H1 (cell line): Measurements from ENCODE around the gene PDGFD. TPM values are rescaled to one million over a fixed set of nuclear protein-coding genes. Genes with fewer than 3 reads are reported as not detected.

Source experiments
- CTCF ChIA-PET: fragments of 300-600 bp; sonication (Branson Sonifier 250); formaldehyde crosslinking; loops from one replicate; lab custom pipeline; 2021; ENCODE audit not compliant: partially characterized antibody; lab: Charles Lee
- POLR2A ChIA-PET: fragments of 300-600 bp; sonication (Branson Sonifier 250); formaldehyde crosslinking; loops from one replicate; lab custom pipeline; 2021; ENCODE audit warnings: inconsistent platforms; ENCODE audit not compliant: partially characterized antibody; lab: Charles Lee
- DNase-seq, 2 experiments: peaks; one replicate each; pipeline versions ENCODE4 v3.0.0 to v3.0.0-alpha.2; 2010 to 2022; ENCODE audit warnings: low spot score in 2 of 2, low read depth in 1 of 2, mixed read lengths in 1 of 2
- FAIRE-seq: peaks from 2 replicates; lab custom pipeline; 2011; peaks lifted over from hg19 to GRCh38; lab: Jason Lieb, UNC
- H2AFZ ChIP-seq: 2 replicates; pipeline ENCODE4 v1.8.1; 2012; ENCODE audit warnings: low read length, inconsistent platforms
- H2AK5ac ChIP-seq: 2 replicates; pipeline ENCODE4 v1.6.1; 2013; ENCODE audit warnings: low read depth, low read length
- H2BK120ac ChIP-seq: replicated peaks from 2 replicates; pipeline ENCODE3; 2013; ENCODE audit warnings: low read depth, low read length, inconsistent platforms
- H2BK12ac ChIP-seq: 2 replicates; pipeline ENCODE4 v1.6.1; 2013; ENCODE audit warnings: low read depth, low read length
- H2BK15ac ChIP-seq: 2 replicates; pipeline ENCODE4 v1.6.1; 2013; ENCODE audit warnings: low read length
- H2BK20ac ChIP-seq: 2 replicates; pipeline ENCODE4 v1.6.1; 2013; ENCODE audit warnings: low read length
- H2BK5ac ChIP-seq: 2 replicates; pipeline ENCODE4 v1.6.1; 2013; ENCODE audit warnings: low read depth, low read length
- H3K14ac ChIP-seq: 2 replicates; pipeline ENCODE4 v1.6.1; 2013; ENCODE audit warnings: inconsistent platforms; ENCODE audit not compliant: insufficient read length
- H3K18ac ChIP-seq: 2 replicates; pipeline ENCODE4 v1.6.1; 2013; ENCODE audit warnings: low read length; ENCODE audit errors: extremely low read depth
- H3K23ac ChIP-seq: 2 replicates; pipeline ENCODE4 v1.6.1; 2013; ENCODE audit warnings: inconsistent platforms; ENCODE audit not compliant: insufficient read length
- H3K23me2 ChIP-seq: 2 replicates; pipeline ENCODE4 v1.6.1; 2013; ENCODE audit warnings: low read depth, low read length
- H3K27ac ChIP-seq: 2 replicates; pipeline ENCODE4 v1.6.1; 2011; ENCODE audit warnings: low read depth, low read length, inconsistent platforms
- H3K27me3 ChIP-seq, 4 experiments: replicated peaks in 1 of 4; 1 replicate in 1 of 4; 2 replicates in 3 of 4; pipeline versions ENCODE4 v1.6.1 to v1.8.1; 2011 to 2013; ENCODE audit warnings: low read length in 3 of 4, mild to moderate bottlenecking in 3 of 4, inconsistent platforms in 2 of 4, mixed read lengths in 2 of 4, moderate library complexity in 1 of 4; ENCODE audit not compliant: control insufficient read depth in 3 of 4, insufficient read depth in 3 of 4; ENCODE audit errors: extremely low read depth in 1 of 4
- H3K36me3 ChIP-seq, 4 experiments: 2 replicates each; pipeline versions ENCODE4 v1.6.1 to v1.8.1; 2011 to 2013; ENCODE audit warnings: mild to moderate bottlenecking in 4 of 4, low read length in 3 of 4, moderate library complexity in 2 of 4, control low read depth in 1 of 4, inconsistent platforms in 1 of 4; ENCODE audit not compliant: insufficient read depth in 4 of 4, control insufficient read depth in 2 of 4
- H3K4ac ChIP-seq: replicated peaks from 2 replicates; pipeline ENCODE3; 2013; ENCODE audit warnings: low read length, low read depth, mixed read lengths, inconsistent platforms; ENCODE audit not compliant: insufficient read length
- H3K4me1 ChIP-seq, 4 experiments: replicated peaks in 1 of 4; 1 replicate in 1 of 4; 2 replicates in 3 of 4; pipeline versions ENCODE4 v1.6.1 to v1.8.1; 2011 to 2013; ENCODE audit warnings: low read length in 3 of 4, inconsistent platforms in 2 of 4, mixed read lengths in 1 of 4; ENCODE audit not compliant: insufficient read depth in 4 of 4, control insufficient read depth in 3 of 4
- H3K4me2 ChIP-seq, 2 experiments: 2 replicates each; pipeline versions ENCODE4 v1.6.1 to v1.8.1; 2011 to 2013; ENCODE audit warnings: low read depth in 2 of 2, low read length in 2 of 2, control low read depth in 1 of 2, inconsistent platforms in 1 of 2, mild to moderate bottlenecking in 1 of 2; ENCODE audit not compliant: insufficient read depth in 1 of 2
- H3K4me3 ChIP-seq, 4 experiments: fragments of 200-600, 300-600 bp in 1 of 4; sonication (generic), shearing (Covaris generic), sonication (Bioruptor Twin) in 1 of 4; 2 replicates each; pipeline versions ENCODE4 v1.5.1 to v1.8.1; 2011 to 2016; ENCODE audit warnings: low read length in 4 of 4, low read depth in 3 of 4, control low read depth in 2 of 4, inconsistent platforms in 2 of 4, mild to moderate bottlenecking in 2 of 4, mixed read lengths in 1 of 4, moderate library complexity in 1 of 4; ENCODE audit not compliant: insufficient read depth in 2 of 4; ENCODE audit errors: extremely low read depth in 1 of 4
- H3K56ac ChIP-seq: replicated peaks from 2 replicates; pipeline ENCODE3; 2013; ENCODE audit warnings: low read depth, mild to moderate bottlenecking, mixed read lengths, low read length, inconsistent platforms; ENCODE audit not compliant: insufficient read length
- H3K79me1 ChIP-seq: 2 replicates; pipeline ENCODE4 v1.6.1; 2013; ENCODE audit warnings: low read depth, low read length, control low read depth
- H3K79me2 ChIP-seq, 2 experiments: 2 replicates each; pipeline versions ENCODE4 v1.6.1 to v1.8.1; 2012 to 2013; ENCODE audit warnings: low read length in 2 of 2, mild to moderate bottlenecking in 2 of 2, inconsistent platforms in 1 of 2; ENCODE audit not compliant: insufficient read depth in 2 of 2, control insufficient read depth in 1 of 2
- H3K9ac ChIP-seq, 4 experiments: replicated peaks in 1 of 4; 1 replicate in 1 of 4; 2 replicates in 3 of 4; pipeline versions ENCODE4 v1.6.1 to v1.8.1; 2011 to 2013; ENCODE audit warnings: low read depth in 3 of 4, low read length in 3 of 4, control low read depth in 2 of 4, mild to moderate bottlenecking in 2 of 4, moderate library complexity in 2 of 4, inconsistent platforms in 1 of 4; ENCODE audit errors: extremely low read depth in 1 of 4
- H3K9me3 ChIP-seq, 2 experiments: 2 replicates each; pipeline versions ENCODE4 v1.6.1 to v1.8.1; 2012 to 2013; ENCODE audit warnings: mild to moderate bottlenecking in 2 of 2, moderate library complexity in 2 of 2, control low read depth in 1 of 2, inconsistent platforms in 1 of 2, low read depth in 1 of 2, low read length in 1 of 2, mixed read lengths in 1 of 2; ENCODE audit not compliant: insufficient read depth in 2 of 2
- H4K20me1 ChIP-seq, 2 experiments: replicated peaks in 1 of 2; 2 replicates each; pipeline versions ENCODE3 to v1.8.1; 2011 to 2013; ENCODE audit warnings: inconsistent platforms in 2 of 2, low read length in 2 of 2, mild to moderate bottlenecking in 1 of 2; ENCODE audit not compliant: insufficient read depth in 2 of 2, control insufficient read depth in 1 of 2
- H4K5ac ChIP-seq: 2 replicates; pipeline ENCODE4 v1.6.1; 2013; ENCODE audit warnings: low read length, low read depth, mixed read lengths, inconsistent platforms; ENCODE audit not compliant: insufficient read length
- H4K8ac ChIP-seq: 2 replicates; pipeline ENCODE4 v1.8.0; 2013; ENCODE audit warnings: mild to moderate bottlenecking, moderate library complexity, low read length, inconsistent platforms; ENCODE audit not compliant: insufficient read depth; ENCODE audit errors: extremely low read depth
- H4K91ac ChIP-seq: replicated peaks from 2 replicates; pipeline ENCODE3; 2013; ENCODE audit warnings: low read length, mixed read lengths, inconsistent platforms; ENCODE audit not compliant: insufficient read length
- ATF2 ChIP-seq: IDR thresholded peaks from 2 replicates; pipeline ENCODE4 v1.6.1; 2012; ENCODE audit warnings: low read length, inconsistent platforms
- BRCA1 ChIP-seq: IDR thresholded peaks from 2 replicates; pipeline ENCODE4 v1.6.1; 2012; ENCODE audit warnings: low read depth, low read length, improper control_type of control experiment
- CBX8 ChIP-seq: fragments of 300-800, 300-1000 bp; sonication (generic); IDR thresholded peaks from 2 replicates; pipeline ENCODE4 v1.7.1; 2016; ENCODE audit warnings: low read depth, low read length, borderline replicate concordance
- CTCF ChIP-seq, 3 experiments: IDR thresholded peaks; 1 replicate in 2 of 3; 2 replicates in 1 of 3; pipeline versions ENCODE4 v1.5.1 to v1.6.1; 2011; ENCODE audit warnings: low read length in 3 of 3, mild to moderate bottlenecking in 3 of 3, inconsistent platforms in 2 of 3, low read depth in 1 of 3, moderate library complexity in 1 of 3; ENCODE audit not compliant: insufficient read depth in 1 of 3; ENCODE audit errors: control extremely low read depth in 1 of 3
- JUND ChIP-seq: IDR thresholded peaks from 2 replicates; pipeline ENCODE4 v1.6.1; 2011; ENCODE audit warnings: mild to moderate bottlenecking, improper control_type of control experiment, low read length
- RAD21 ChIP-seq, 2 experiments: IDR thresholded peaks in 1 of 2; conservative IDR thresholded peaks in 1 of 2; 2 replicates each; pipeline ENCODE4 v1.6.1; 2011; ENCODE audit warnings: low read depth in 2 of 2, low read length in 2 of 2, improper control_type of control experiment in 1 of 2, inconsistent platforms in 1 of 2, mild to moderate bottlenecking in 1 of 2, moderate library complexity in 1 of 2
- RXRA ChIP-seq: IDR thresholded peaks from 2 replicates; pipeline ENCODE4 v1.6.1; 2011; ENCODE audit warnings: low read depth, mild to moderate bottlenecking, low read length, moderate library complexity; ENCODE audit not compliant: insufficient read depth
- SRF ChIP-seq: IDR thresholded peaks from 2 replicates; pipeline ENCODE4 v1.6.1; 2011; ENCODE audit warnings: mild to moderate bottlenecking, low read depth, low read length, moderate library complexity
- USF2 ChIP-seq: IDR thresholded peaks from 2 replicates; pipeline ENCODE4 v1.6.1; 2011; ENCODE audit warnings: low read length, improper control_type of control experiment
- WGBS, 2 experiments: shearing (Covaris generic) in 1 of 2; methylation state at CpG; one replicate each; pipeline versions ENCODE4 v1.1.6 to v1.1.7; 2013 to 2015; ENCODE audit warnings: low lambda C conversion rate in 2 of 2, mixed read lengths in 2 of 2, inconsistent platforms in 1 of 2, low coverage in 1 of 2, missing lambda C conversion rate in 1 of 2; ENCODE audit not compliant: insufficient replicate concordance in 2 of 2, insufficient coverage in 1 of 2, insufficient read length in 1 of 2; ENCODE audit errors: extremely low coverage in 1 of 2, missing lambda C conversion rate in 1 of 2; 5-methylcytosine and 5-hydroxymethylcytosine counted together
- polyA plus RNA-seq, 7 experiments: library from polyadenylated mRNA; depleted of rRNA in 3 of 7; stranded (reverse) in 5 of 7; unstranded in 2 of 7; fragments of >200 nt in 5 of 7; fragments of 200-250 nt in 2 of 7; gene quantifications; 1 replicate in 5 of 7; 2 replicates in 1 of 7; 4 replicates in 1 of 7; pipeline versions ENCODE4 v1.2.1 to v1.2.3, GENCODE V29; 2011 to 2013; ENCODE audit warnings: missing spikeins in 2 of 7, mixed read lengths in 2 of 7
- total RNA-seq: library from RNA; stranded (reverse); fragmentation: NEBNext Ultra II Directional; extraction: Animal tissue kit (Norgen Biotek cat#: 25700); gene quantifications from 2 replicates; pipeline ENCODE4 v1.2.1, GENCODE V29; 2021

Gene PDGFD
- total and polyA plus RNA-seq, 2 of the 8 experiments (the other 6 are each of a cell fraction or from before 2014, with no cell fraction given), result 1.1 to 3.9 TPM

GRCh38 chr11:104206936-104207335 is 43.0 kb upstream of the PDGFD start:
- H4K91ac ChIP-seq, result no peak overlapping the region
- no peak overlapping the region for H2BK5ac ChIP-seq
- no peak overlapping the region for H2BK20ac ChIP-seq
- H2AK5ac ChIP-seq, result no peak overlapping the region
- TF ChIP-seq RXRA, result no peak
- TF ChIP-seq JUND, result no peak
- TF ChIP-seq ATF2, result no peak
- TF ChIP-seq CTCF (IDR thresholded peaks at IDR 0.05; ENCODE audit: control extremely low read depth in 1 of 3, insufficient read depth in 1 of 3, low read depth in 1 of 3, low read length in 3 of 3), result no peak
- no peak for TF ChIP-seq CBX8
- TF ChIP-seq BRCA1, result no peak
- no peak for TF ChIP-seq USF2
- no peak for TF ChIP-seq SRF
- TF ChIP-seq RAD21 (IDR thresholded peaks at IDR 0.05 in 1 of 2, conservative IDR thresholded peaks at IDR 0.05 in 1 of 2; ENCODE audit: low read depth in 2 of 2, low read length in 2 of 2), result no peak
- ChIA-PET POLR2A (no interaction called here), CTCF (no interaction called here)
- no peak overlapping the region for H2AFZ ChIP-seq
- H4K8ac ChIP-seq, result no peak overlapping the region
- no peaks in the 10 kb centered on the region for H3K79me2 ChIP-seq
- no peak overlapping the region for H2BK120ac ChIP-seq
- no peaks in the 10 kb centered on the region for H3K36me3 ChIP-seq
- H3K27ac ChIP-seq, result no peak overlapping the region
- no peak overlapping the region for H2BK12ac ChIP-seq
- 92% methylated on average over 4 of the region's 4 CpGs; no CpG with 5 or more reads in 1 of the 2 experiments for WGBS, 2 experiments
- no peak overlapping the region for H4K5ac ChIP-seq
- H3K14ac ChIP-seq, result no peak overlapping the region
- no peaks in the 10 kb centered on the region for H3K79me1 ChIP-seq
- H3K4me2 ChIP-seq, result no peak overlapping the region
- no peaks in the 10 kb centered on the region for H3K4me1 ChIP-seq
- no peaks in the 10 kb centered on the region for H3K23me2 ChIP-seq
- no peak overlapping the region for H3K4ac ChIP-seq
- no peak overlapping the region for H3K23ac ChIP-seq
- no peaks in the 10 kb centered on the region for H3K9me3 ChIP-seq
- H3K56ac ChIP-seq, result no peak overlapping the region
- H4K20me1 ChIP-seq, result no peaks in the 10 kb centered on the region
- no peak overlapping the region for H3K9ac ChIP-seq
- no peaks in the 10 kb centered on the region for H3K27me3 ChIP-seq
- no peak overlapping the region for H3K18ac ChIP-seq
- H2BK15ac ChIP-seq, result no peak overlapping the region
- FAIRE-seq (no peak), DNase-seq (no peak)
- no peak overlapping the region for H3K4me3 ChIP-seq
